SK-N-SH (cell line): ENCODE measurements around the gene SEMA4B. TPM values are rescaled to one million over a fixed set of nuclear protein-coding genes. Genes with fewer than 3 reads are reported as not detected.

ENCODE experiments used
- CTCF ChIA-PET: fragments of 300-600, 350-600 bp; formaldehyde crosslinking; extraction: SDS; loops from one replicate; lab custom pipeline; 2021; lab: Yijun Ruan, JAX
- POLR2A ChIA-PET: fragments of 350-600 bp; sonication (Branson Sonifier 250); formaldehyde crosslinking; extraction: SDS; loops from one replicate; lab custom pipeline; 2020; ENCODE audit warnings: antibody characterized with exemption, inconsistent platforms; lab: Yijun Ruan, JAX
- DNase-seq: peaks from one replicate; pipeline ENCODE4 v3.0.0; 2012
- H2AFZ ChIP-seq: fragments of 200-600 bp; sonication (generic); 2 replicates; pipeline ENCODE4 v1.8.1; 2016; ENCODE audit warnings: antibody characterized with exemption, mild to moderate bottlenecking, low read depth
- H3F3A ChIP-seq: fragments of 200-600 bp; sonication (generic); replicated peaks from 2 replicates; pipeline ENCODE3; 2016; ENCODE audit warnings: antibody characterized with exemption, mild to moderate bottlenecking; ENCODE audit not compliant: insufficient read depth
- H3K27ac ChIP-seq, 2 experiments: fragments of 200-500 bp in 1 of 2; fragments of 200-600 bp in 1 of 2; sonication (Bioruptor generic) in 1 of 2; sonication (generic), shearing (Covaris generic) in 1 of 2; 2 replicates each; pipeline versions ENCODE4 v1.5.1 to v1.6.1; 2014 to 2016; ENCODE audit warnings: low read depth in 2 of 2, inconsistent platforms in 1 of 2, low read length in 1 of 2, mild to moderate bottlenecking in 1 of 2, mixed read lengths in 1 of 2
- H3K27me3 ChIP-seq: fragments of 200-600 bp; sonication (generic), shearing (Covaris generic); 2 replicates; pipeline ENCODE4 v1.6.1; 2016; ENCODE audit warnings: mixed run types; ENCODE audit not compliant: insufficient read depth
- H3K36me3 ChIP-seq, 2 experiments: fragments of 200-500 bp in 1 of 2; fragments of 200-600 bp in 1 of 2; sonication (Bioruptor generic) in 1 of 2; sonication (generic) in 1 of 2; replicated peaks in 1 of 2; 2 replicates each; pipeline versions ENCODE3 to v1.5.1; 2014 to 2016; ENCODE audit warnings: low read length in 1 of 2, mild to moderate bottlenecking in 1 of 2; ENCODE audit not compliant: insufficient read depth in 2 of 2, control insufficient read depth in 1 of 2
- H3K4me1 ChIP-seq, 2 experiments: fragments of 200-500 bp in 1 of 2; fragments of 200-600 bp in 1 of 2; sonication (Bioruptor generic) in 1 of 2; sonication (generic), shearing (Covaris generic) in 1 of 2; 2 replicates each; pipeline versions ENCODE4 v1.5.1 to v1.6.1; 2014 to 2016; ENCODE audit warnings: low read depth in 1 of 2, low read length in 1 of 2, mixed run types in 1 of 2; ENCODE audit not compliant: insufficient read depth in 2 of 2, control insufficient read depth in 1 of 2
- H3K4me2 ChIP-seq: fragments of 200-600 bp; sonication (generic), shearing (Covaris generic); 2 replicates; pipeline ENCODE4 v1.6.1; 2017; ENCODE audit warnings: mixed run types
- H3K4me3 ChIP-seq, 2 experiments: fragments of 200-500 bp in 1 of 2; fragments of 200-600 bp in 1 of 2; sonication (Bioruptor generic) in 1 of 2; sonication (generic), shearing (Covaris generic) in 1 of 2; 2 replicates each; pipeline versions ENCODE4 v1.5.1 to v1.8.1; 2014 to 2016; ENCODE audit warnings: low read depth in 2 of 2, inconsistent platforms in 1 of 2, low read length in 1 of 2, mild to moderate bottlenecking in 1 of 2, mixed read lengths in 1 of 2, moderate library complexity in 1 of 2
- H3K79me2 ChIP-seq: fragments of 200-600 bp; sonication (generic); 2 replicates; pipeline ENCODE4 v1.8.1; 2017; ENCODE audit warnings: mild to moderate bottlenecking; ENCODE audit not compliant: insufficient read depth
- H3K9ac ChIP-seq: fragments of 200-600 bp; sonication (generic); 2 replicates; pipeline ENCODE4 v1.6.1; 2017; ENCODE audit warnings: mixed run types
- H3K9me2 ChIP-seq: fragments of 200-600 bp; sonication (generic); 2 replicates; pipeline ENCODE4 v1.6.1; 2017; ENCODE audit warnings: mixed run types
- H3K9me3 ChIP-seq: fragments of 200-600 bp; sonication (generic); 2 replicates; pipeline ENCODE4 v1.6.1; 2017; ENCODE audit warnings: mixed run types, mild to moderate bottlenecking, moderate library complexity
- H4K20me1 ChIP-seq: fragments of 200-600 bp; sonication (generic); 2 replicates; pipeline ENCODE4 v1.6.1; 2017; ENCODE audit warnings: mild to moderate bottlenecking, mixed run types; ENCODE audit not compliant: insufficient read depth
- CHD2 ChIP-seq: fragments of 150-350 bp; IDR thresholded peaks from 2 replicates; pipeline ENCODE4 v1.6.1; 2018; ENCODE audit warnings: low read length; ENCODE audit not compliant: partially characterized antibody
- EP300 ChIP-seq, 2 experiments: IDR thresholded peaks; 2 replicates each; pipeline versions ENCODE4 v1.4.0 to v1.6.1; 2012; ENCODE audit warnings: borderline replicate concordance in 1 of 2, low read depth in 1 of 2, low read length in 1 of 2
- POLR2AphosphoS5 ChIP-seq: IDR thresholded peaks from 2 replicates; pipeline ENCODE4 v1.6.1; 2012; ENCODE audit warnings: low read depth, low read length
- RAD21 ChIP-seq: IDR thresholded peaks from 2 replicates; pipeline ENCODE4 v1.6.1; 2012; ENCODE audit warnings: mild to moderate bottlenecking, low read length
- SIN3A ChIP-seq: IDR thresholded peaks from 2 replicates; pipeline ENCODE4 v1.6.1; 2012; ENCODE audit warnings: low read depth, mild to moderate bottlenecking, low read length, moderate library complexity, borderline replicate concordance
- SMC3 ChIP-seq: IDR thresholded peaks from 2 replicates; pipeline ENCODE4 v1.6.1; 2012; ENCODE audit warnings: low read depth, low read length, improper control_type of control experiment
- whole genome bisulfite sequencing: methylation state at CpG from one replicate; pipeline ENCODE4 v1.1.6; 2017; ENCODE audit warnings: low lambda C conversion rate; 5-methylcytosine and 5-hydroxymethylcytosine counted together
- polyA plus RNA-seq, 3 experiments: library from polyadenylated mRNA; depleted of rRNA; stranded (reverse); fragments of >200 nt; gene quantifications; 2 replicates each; pipeline ENCODE4 v1.2.3, GENCODE V29; 2012
- TF ChIP-seq, protein P1 (sequence below): fragments of 200-600 bp; sonication (generic); IDR thresholded peaks from 2 replicates; pipeline ENCODE4 v1.6.1; 2017; ENCODE audit warnings: antibody characterized with exemption, mild to moderate bottlenecking, moderate library complexity

SEMA4B gene
- polyA plus RNA-seq, 1 of the 3 experiments (the other 2 are of a cell fraction): 38.9 TPM

DNA sequence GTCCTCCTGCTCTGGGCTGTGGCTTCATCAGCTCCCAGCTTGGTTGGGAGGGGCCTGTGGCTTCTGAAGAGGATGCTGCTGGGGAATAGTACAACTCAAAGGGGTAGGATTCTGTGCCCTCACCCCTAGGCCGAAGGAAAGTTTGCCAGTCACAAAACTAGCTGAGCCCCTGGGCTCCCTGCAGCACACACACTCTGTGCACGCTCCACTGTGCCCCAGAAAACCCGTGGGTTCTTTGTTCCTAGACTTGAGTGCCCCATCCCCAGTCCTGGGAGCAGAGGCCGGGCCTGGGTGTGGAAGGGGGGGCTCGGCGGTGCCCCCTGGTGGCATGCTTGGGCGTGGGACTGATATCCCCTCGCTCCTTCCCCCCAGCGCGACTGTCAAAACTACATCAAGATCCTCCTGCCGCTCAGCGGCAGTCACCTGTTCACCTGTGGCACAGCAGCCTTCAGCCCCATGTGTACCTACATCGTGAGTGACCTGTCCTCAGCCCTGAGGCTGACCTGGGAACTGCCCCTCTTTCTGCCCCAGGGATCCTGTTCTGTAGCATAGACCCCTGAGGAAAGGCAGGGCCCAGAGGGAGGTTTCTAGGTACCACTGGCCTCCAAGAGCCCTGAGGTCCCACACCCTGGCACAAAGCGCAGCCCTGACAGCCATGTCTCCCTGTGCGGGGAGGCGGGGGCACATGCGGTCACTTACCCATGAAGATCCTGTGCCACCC is 18.5 kb downstream of the SEMA4B start:
- Histone ChIP-seq H3K4me3 (no peak overlapping the region), H3K36me3 (peaks cover 9 to 15% of the 10 kb centered on the region in 2 experiments), H3K79me2 (no peaks in the 10 kb centered on the region; the same call in 1 of the 2 replicates), H3K9me3 (no peaks in the 10 kb centered on the region), H2AFZ (no peak overlapping the region), H4K20me1 (no peaks in the 10 kb centered on the region), H3K9ac (no peak overlapping the region), H3K27me3 (no peaks in the 10 kb centered on the region), H3K27ac (no peak overlapping the region), H3K4me1 (peaks cover 0 to 11% of the 10 kb centered on the region in 2 experiments; a peak in 1 of 4 replicates), H3K4me2 (no peak overlapping the region), H3F3A (no peaks in the 10 kb centered on the region), H3K9me2 (no peaks in the 10 kb centered on the region)
- TF ChIP-seq SIN3A (no peak), SMC3 (peak; percentile 84), RAD21 (peak; percentile 67)
- TF ChIP-seq, protein P1, sequence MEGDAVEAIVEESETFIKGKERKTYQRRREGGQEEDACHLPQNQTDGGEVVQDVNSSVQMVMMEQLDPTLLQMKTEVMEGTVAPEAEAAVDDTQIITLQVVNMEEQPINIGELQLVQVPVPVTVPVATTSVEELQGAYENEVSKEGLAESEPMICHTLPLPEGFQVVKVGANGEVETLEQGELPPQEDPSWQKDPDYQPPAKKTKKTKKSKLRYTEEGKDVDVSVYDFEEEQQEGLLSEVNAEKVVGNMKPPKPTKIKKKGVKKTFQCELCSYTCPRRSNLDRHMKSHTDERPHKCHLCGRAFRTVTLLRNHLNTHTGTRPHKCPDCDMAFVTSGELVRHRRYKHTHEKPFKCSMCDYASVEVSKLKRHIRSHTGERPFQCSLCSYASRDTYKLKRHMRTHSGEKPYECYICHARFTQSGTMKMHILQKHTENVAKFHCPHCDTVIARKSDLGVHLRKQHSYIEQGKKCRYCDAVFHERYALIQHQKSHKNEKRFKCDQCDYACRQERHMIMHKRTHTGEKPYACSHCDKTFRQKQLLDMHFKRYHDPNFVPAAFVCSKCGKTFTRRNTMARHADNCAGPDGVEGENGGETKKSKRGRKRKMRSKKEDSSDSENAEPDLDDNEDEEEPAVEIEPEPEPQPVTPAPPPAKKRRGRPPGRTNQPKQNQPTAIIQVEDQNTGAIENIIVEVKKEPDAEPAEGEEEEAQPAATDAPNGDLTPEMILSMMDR: peak; percentile 75
- ChIA-PET CTCF (interaction anchor here (0.6 to 7.1 kb wide), 14 partner anchors 11 to 85 kb away, joined by 3 to 74 read pairs (median 5); partner anchors contain the start of genes CIB1, GDPGP1 and SEMA4B), POLR2A (no interaction called here)
- 93% methylated on average over 10 of the region's 17 CpGs for WGBS
- DNase-seq: peak; percentile 90

DNA sequence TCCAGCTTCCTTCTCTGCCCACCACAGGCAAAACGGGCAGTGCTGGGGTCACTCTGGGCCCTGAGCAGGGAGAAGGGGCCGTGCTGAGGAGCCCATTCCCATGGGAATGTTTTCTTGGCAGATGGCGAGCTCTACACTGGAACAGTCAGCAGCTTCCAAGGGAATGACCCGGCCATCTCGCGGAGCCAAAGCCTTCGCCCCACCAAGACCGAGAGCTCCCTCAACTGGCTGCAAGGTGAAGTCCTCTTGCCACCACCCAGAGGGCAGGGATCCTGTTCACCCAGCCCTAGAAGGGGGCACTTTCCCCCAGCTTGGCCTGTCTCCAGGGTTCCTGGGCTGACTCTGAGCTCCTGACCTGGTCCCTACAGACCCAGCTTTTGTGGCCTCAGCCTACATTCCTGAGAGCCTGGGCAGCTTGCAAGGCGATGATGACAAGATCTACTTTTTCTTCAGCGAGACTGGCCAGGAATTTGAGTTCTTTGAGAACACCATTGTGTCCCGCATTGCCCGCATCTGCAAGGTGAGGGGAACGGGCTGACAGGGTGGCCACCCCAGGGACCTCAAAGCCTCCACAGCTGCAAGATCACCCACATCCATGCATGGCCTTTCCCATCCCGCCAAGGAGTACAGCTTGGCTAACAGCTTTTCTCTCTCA is 20.2 kb downstream of the SEMA4B start:
- Histone ChIP-seq H3K9me2 (no peaks in the 10 kb centered on the region), H3K79me2 (no peaks in the 10 kb centered on the region), H3K4me2 (no peak overlapping the region), H3K27ac (peak overlapping the region in 1 of 2 experiments; percentile 47; a peak in 1 of 4 replicates), H3K4me3 (no peak overlapping the region), H3K27me3 (no peaks in the 10 kb centered on the region), H3K36me3 (peaks cover 4 to 30% of the 10 kb centered on the region in 2 experiments), H2AFZ (no peak overlapping the region), H3F3A (no peaks in the 10 kb centered on the region), H4K20me1 (no peaks in the 10 kb centered on the region), H3K9ac (no peak overlapping the region), H3K9me3 (no peaks in the 10 kb centered on the region), H3K4me1 (peaks cover 0 to 11% of the 10 kb centered on the region in 2 experiments; a peak in 1 of 4 replicates)
- ChIA-PET CTCF (interaction anchor here (0.6 to 3.3 kb wide), 33 partner anchors 11 to 324 kb away, joined by 3 to 37 read pairs (median 6); partner anchors contain the start of genes CIB1, GDPGP1, SEMA4B and TTLL13), POLR2A (interaction anchor here (1.0 to 1.1 kb wide), 2 partner anchors 20 to 47 kb away, joined by 4 to 8 read pairs; partner anchors contain the start of gene SEMA4B)
- no peak for TF ChIP-seq POLR2AphosphoS5
- no peak for TF ChIP-seq SIN3A
- TF ChIP-seq SMC3: peak; percentile 93
- TF ChIP-seq, protein P1: peak; percentile 65
- no peak for TF ChIP-seq CHD2
- peak; percentile 90 for TF ChIP-seq RAD21
- TF ChIP-seq EP300 (IDR thresholded peaks at IDR 0.05; ENCODE audit: borderline replicate concordance in 1 of 2, low read depth in 1 of 2, low read length in 1 of 2): no peak
- WGBS: 68% methylated on average over 13 of the region's 14 CpGs
- DNase-seq: peak; percentile 86
